ENCODE data around the gene GRM8. TPM values are rescaled to one million over a fixed set of nuclear protein-coding genes. Genes with fewer than 3 reads are reported as not detected.
"Not testable (repeated sequence)": the region's sequence is repeated elsewhere in the genome, so short reads cannot be mapped to it uniquely, and the experiment has no call there.

The GRM8 gene
- polyA plus RNA-seq, 1 donor = 0.04 TPM

DNA sequence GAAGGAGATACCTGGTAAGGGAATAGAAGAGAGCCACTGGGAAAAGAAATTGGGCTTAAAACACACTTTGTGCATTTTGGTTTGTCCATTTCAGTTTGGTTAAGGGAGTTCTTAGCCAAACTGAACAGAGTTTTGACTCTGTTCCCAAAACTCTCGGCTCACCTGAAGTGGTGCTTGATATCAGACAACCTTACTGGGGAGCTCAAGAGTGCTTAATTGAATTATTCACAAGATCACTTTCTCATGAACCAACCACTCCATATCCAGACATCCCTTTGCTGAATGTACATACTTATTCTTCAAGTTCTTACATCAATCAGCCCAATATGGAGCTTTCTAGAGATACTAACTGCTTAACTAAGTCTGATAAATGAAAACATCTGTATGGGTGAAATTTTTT lies 413.1 kb downstream of the GRM8 start:
- Histone ChIP-seq H3K9me3 (ENCODE audit: control insufficient read depth, low read depth, low read length) (no peaks in the 10 kb centered on the region), H3K27me3 (ENCODE audit: control insufficient read depth, insufficient read depth, low read length) (no peaks in the 10 kb centered on the region), H3K27ac (ENCODE audit: low read length) (no peak overlapping the region), H3K4me1 (ENCODE audit: control insufficient read depth, insufficient read depth, low read length) (no peaks in the 10 kb centered on the region), H3K36me3 (ENCODE audit: control insufficient read depth, insufficient read depth, low read length) (no peaks in the 10 kb centered on the region), H3K4me3 (ENCODE audit: low read length) (no peak overlapping the region)
- WGBS (ENCODE audit: insufficient coverage, low lambda C conversion rate) = no CpG with 5 or more reads among the region's 1 CpG
- no peak for DNase-seq

DNA sequence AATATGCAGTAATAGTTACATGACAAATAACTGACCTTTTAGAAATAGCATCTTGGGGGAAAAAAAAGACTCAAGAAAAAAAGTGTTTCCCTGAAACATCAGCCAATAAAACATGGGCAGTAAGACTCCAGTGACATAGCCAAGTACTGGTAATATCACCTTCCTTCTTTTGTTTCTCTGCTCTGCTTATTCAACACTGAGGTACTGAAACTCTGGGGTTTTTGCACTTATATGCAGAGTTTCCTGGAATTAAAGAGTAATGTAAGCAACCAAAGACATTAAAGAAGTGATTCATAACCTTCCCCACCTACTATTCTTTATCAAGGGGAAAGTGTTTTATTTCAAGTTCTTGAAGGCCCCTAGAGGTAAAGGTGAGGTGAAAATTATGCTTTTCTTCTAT lies 414.5 kb downstream of the GRM8 start:
- H3K27ac ChIP-seq (ENCODE audit: low read length) = no peak overlapping the region
- no peaks in the 10 kb centered on the region for H3K27me3 ChIP-seq (ENCODE audit: control insufficient read depth, insufficient read depth, low read length)
- H3K4me1 ChIP-seq (ENCODE audit: control insufficient read depth, insufficient read depth, low read length) = no peaks in the 10 kb centered on the region
- H3K9me3 ChIP-seq (ENCODE audit: control insufficient read depth, low read depth, low read length) = no peaks in the 10 kb centered on the region
- H3K4me3 ChIP-seq (ENCODE audit: low read length) = no peak overlapping the region
- H3K36me3 ChIP-seq (ENCODE audit: control insufficient read depth, insufficient read depth, low read length) = no peaks in the 10 kb centered on the region
- no peak for DNase-seq

DNA sequence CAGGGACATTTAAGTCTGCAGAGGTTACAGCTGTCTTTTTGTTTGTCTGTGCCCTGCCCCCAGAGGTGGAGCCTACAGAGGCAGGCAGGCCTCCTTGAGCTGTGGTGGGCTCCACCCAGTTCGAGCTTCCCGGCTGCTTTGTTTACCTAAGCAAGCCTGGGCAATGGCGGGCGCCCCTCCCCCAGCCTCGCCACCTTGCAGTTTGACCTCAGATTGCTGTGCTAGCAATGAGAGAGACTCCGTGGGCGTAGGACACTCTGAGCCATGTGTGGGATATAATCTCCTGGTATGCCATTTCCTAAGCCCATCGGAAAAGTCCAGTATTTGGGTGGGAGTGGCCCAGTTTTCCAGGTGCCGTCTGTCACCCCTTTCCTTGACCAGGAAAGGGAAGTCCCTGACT lies 421.5 kb downstream of the GRM8 start:
- not testable (repeated sequence) for H3K36me3 ChIP-seq (ENCODE audit: control insufficient read depth, insufficient read depth, low read length); H3K4me1 ChIP-seq (ENCODE audit: control insufficient read depth, insufficient read depth, low read length); H3K27ac ChIP-seq (ENCODE audit: low read length); H3K4me3 ChIP-seq (ENCODE audit: low read length); H3K9me3 ChIP-seq (ENCODE audit: control insufficient read depth, low read depth, low read length); DNase-seq; H3K27me3 ChIP-seq (ENCODE audit: control insufficient read depth, insufficient read depth, low read length)
- no CpG with 5 or more reads among the region's 9 CpGs for WGBS (ENCODE audit: insufficient coverage, low lambda C conversion rate)

DNA sequence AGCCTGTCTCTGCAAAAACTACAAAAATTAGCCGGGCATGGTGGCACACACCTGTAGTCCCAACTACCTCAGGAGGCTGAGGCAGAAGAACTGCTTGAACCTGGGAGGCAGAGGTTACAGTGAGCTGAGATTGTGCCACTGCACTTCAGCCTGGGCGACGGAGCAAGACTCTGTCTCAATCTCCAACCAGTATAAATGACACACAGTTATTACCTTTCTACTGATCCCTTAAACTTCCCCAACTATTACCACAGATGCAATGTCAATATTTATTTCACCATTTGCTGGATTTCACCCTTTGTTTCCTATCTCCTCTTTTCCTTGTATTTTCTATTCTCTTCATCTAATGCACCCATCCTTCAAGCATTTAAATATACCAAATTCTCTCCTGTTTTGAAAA lies 431.8 kb downstream of the GRM8 start:
- Histone ChIP-seq H3K9me3 (ENCODE audit: control insufficient read depth, low read depth, low read length) (no peaks in the 10 kb centered on the region), H3K36me3 (ENCODE audit: control insufficient read depth, insufficient read depth, low read length) (no peaks in the 10 kb centered on the region), H3K27ac (ENCODE audit: low read length) (no peak overlapping the region), H3K27me3 (ENCODE audit: control insufficient read depth, insufficient read depth, low read length) (no peaks in the 10 kb centered on the region), H3K4me1 (ENCODE audit: control insufficient read depth, insufficient read depth, low read length) (no peaks in the 10 kb centered on the region), H3K4me3 (ENCODE audit: low read length) (no peak overlapping the region)
- no peak for DNase-seq
- WGBS (ENCODE audit: insufficient coverage, low lambda C conversion rate) = no CpG with 5 or more reads among the region's 3 CpGs

DNA sequence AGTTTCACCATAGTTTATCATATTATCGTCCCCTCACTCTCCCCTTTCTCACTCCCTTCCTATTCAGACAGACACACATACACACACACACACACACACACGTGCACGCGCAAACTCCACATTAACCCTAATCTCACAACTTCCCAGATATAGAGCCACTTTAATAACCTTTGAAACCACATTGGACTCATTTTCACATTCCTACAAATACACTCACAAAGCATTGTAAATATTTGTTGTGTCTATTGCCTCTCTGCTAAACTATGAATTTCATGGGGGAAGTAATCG lies 433.6 kb downstream of the GRM8 start:
- WGBS (ENCODE audit: insufficient coverage, low lambda C conversion rate) = 67% methylated on average over 1 of the region's 5 CpGs
- Histone ChIP-seq H3K27me3 (ENCODE audit: control insufficient read depth, insufficient read depth, low read length) (no peaks in the 10 kb centered on the region), H3K4me1 (ENCODE audit: control insufficient read depth, insufficient read depth, low read length) (no peaks in the 10 kb centered on the region), H3K36me3 (ENCODE audit: control insufficient read depth, insufficient read depth, low read length) (no peaks in the 10 kb centered on the region), H3K9me3 (ENCODE audit: control insufficient read depth, low read depth, low read length) (no peaks in the 10 kb centered on the region), H3K27ac (ENCODE audit: low read length) (no peak overlapping the region), H3K4me3 (ENCODE audit: low read length) (no peak overlapping the region)
- DNase-seq = no peak

DNA sequence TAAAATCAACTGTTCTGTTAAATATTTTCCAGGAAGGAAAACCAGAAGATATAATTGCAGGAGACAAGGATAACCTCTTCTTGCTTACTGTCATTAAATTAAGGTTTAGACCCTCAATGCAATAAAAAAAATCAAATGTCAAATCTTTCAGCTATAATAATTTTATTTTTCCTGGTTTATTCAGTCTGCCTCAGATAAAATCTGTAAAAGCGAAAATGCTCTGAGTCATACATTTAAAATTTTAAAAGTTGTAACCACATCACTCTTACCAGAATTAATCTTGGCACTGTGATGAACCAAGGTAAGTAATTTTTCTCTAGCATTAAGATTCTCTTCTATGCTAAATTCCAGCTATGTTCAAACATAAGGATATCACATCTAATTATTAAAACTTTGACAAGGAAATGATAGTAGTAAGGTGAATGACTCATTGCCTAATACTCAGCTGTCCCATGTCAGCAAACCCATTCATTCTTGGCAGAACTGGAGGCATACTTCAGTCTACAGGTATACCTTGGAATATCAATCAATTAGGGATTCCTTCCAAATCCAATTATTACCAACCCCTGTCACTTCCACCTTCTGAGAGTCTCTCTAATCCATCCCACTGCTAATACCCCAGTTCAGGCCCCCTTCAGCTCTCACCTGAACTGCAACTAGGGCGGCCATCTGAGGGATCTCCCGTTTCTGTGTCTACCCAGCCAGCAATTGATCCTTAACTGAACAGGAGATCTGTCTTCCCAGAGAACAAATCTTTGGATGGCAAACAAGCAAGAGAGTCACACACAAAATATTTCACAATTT lies 434.1 kb downstream of the GRM8 start:
- Histone ChIP-seq H3K27me3 (ENCODE audit: control insufficient read depth, insufficient read depth, low read length) (no peaks in the 10 kb centered on the region), H3K4me1 (ENCODE audit: control insufficient read depth, insufficient read depth, low read length) (no peaks in the 10 kb centered on the region), H3K27ac (ENCODE audit: low read length) (no peak overlapping the region), H3K4me3 (ENCODE audit: low read length) (no peak overlapping the region), H3K36me3 (ENCODE audit: control insufficient read depth, insufficient read depth, low read length) (no peaks in the 10 kb centered on the region), H3K9me3 (ENCODE audit: control insufficient read depth, low read depth, low read length) (no peaks in the 10 kb centered on the region)
- no peak for DNase-seq
- WGBS (ENCODE audit: insufficient coverage, low lambda C conversion rate) = 86% methylated on average over 1 of the region's 3 CpGs

DNA sequence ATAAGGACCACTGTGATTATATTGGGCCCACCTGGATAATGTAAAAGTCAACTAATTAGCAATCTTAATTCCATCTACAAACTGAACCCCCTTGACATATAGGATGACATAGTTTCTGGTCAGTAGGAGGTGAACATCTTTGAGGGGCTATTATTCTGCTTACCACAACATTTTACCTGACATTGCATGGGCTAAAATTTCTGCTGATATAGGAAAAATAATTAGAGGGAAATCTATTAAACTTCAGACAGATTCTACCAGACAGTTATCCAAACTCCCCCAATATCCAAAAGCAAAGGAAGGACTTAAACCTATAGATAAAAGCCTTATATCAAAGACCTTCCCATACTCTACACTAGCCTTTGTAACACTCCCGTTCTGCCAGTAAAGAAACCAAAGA lies 443.6 kb downstream of the GRM8 start:
- no peak for DNase-seq
- Histone ChIP-seq H3K36me3 (ENCODE audit: control insufficient read depth, insufficient read depth, low read length) (no peaks in the 10 kb centered on the region), H3K27me3 (ENCODE audit: control insufficient read depth, insufficient read depth, low read length) (no peaks in the 10 kb centered on the region), H3K9me3 (ENCODE audit: control insufficient read depth, low read depth, low read length) (peaks cover 5% of the 10 kb centered on the region), H3K4me1 (ENCODE audit: control insufficient read depth, insufficient read depth, low read length) (no peaks in the 10 kb centered on the region), H3K27ac (ENCODE audit: low read length) (no peak overlapping the region), H3K4me3 (ENCODE audit: low read length) (no peak overlapping the region)
- WGBS (ENCODE audit: insufficient coverage, low lambda C conversion rate) = no CpG with 5 or more reads among the region's 1 CpG

DNA sequence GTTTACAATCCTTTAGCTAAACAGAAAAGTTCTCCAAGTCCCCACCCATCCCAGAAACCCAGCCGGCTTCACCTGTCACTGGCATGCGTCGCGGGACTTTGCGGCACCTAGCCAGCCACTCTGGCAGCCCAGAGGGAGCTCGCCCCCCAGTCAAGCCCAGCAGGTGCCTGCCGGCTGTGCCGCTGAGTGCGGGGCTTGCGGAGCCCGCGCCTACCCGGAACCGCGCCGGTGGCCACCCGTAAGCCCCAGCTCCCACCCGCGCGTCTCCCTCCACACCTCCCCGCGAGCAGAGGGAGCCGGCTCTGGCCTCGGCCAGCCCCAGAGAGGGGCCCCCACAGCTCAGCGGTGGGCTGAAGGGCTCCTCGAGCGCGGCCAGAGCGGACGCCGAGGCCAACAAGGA lies 446.1 kb downstream of the GRM8 start:
- H3K27me3 ChIP-seq (ENCODE audit: control insufficient read depth, insufficient read depth, low read length) = no peaks in the 10 kb centered on the region
- H3K4me3 ChIP-seq (ENCODE audit: low read length) = no peak overlapping the region
- no peak overlapping the region for H3K27ac ChIP-seq (ENCODE audit: low read length)
- H3K9me3 ChIP-seq (ENCODE audit: control insufficient read depth, low read depth, low read length) = peaks cover 5% of the 10 kb centered on the region
- DNase-seq = no peak
- H3K4me1 ChIP-seq (ENCODE audit: control insufficient read depth, insufficient read depth, low read length) = no peaks in the 10 kb centered on the region
- no peaks in the 10 kb centered on the region for H3K36me3 ChIP-seq (ENCODE audit: control insufficient read depth, insufficient read depth, low read length)
- no CpG with 5 or more reads among the region's 31 CpGs for WGBS (ENCODE audit: insufficient coverage, low lambda C conversion rate)

DNA sequence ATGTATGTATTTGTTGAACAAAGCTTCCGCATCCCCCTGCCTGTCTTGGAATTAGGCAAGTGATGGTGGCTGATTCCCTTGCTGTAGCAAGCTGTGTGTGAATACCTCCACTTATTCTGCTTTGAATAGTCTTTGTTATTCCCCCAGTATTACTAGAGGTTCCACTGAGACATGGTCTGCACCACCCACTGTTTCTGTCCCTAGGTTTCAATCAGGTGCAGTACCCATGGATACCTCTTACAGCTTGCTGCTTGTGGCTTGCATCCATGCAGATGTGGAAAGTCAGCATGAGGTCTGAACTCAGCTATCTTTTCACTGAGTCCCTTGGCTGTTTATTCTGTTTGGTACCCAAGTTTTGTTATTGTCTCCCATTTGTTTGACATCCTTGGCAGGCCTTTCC lies 447.4 kb downstream of the GRM8 start:
- Histone ChIP-seq H3K27me3 (ENCODE audit: control insufficient read depth, insufficient read depth, low read length) (no peaks in the 10 kb centered on the region), H3K27ac (ENCODE audit: low read length) (no peak overlapping the region), H3K4me3 (ENCODE audit: low read length) (no peak overlapping the region), H3K4me1 (ENCODE audit: control insufficient read depth, insufficient read depth, low read length) (no peaks in the 10 kb centered on the region), H3K36me3 (ENCODE audit: control insufficient read depth, insufficient read depth, low read length) (no peaks in the 10 kb centered on the region), H3K9me3 (ENCODE audit: control insufficient read depth, low read depth, low read length) (peaks cover 5% of the 10 kb centered on the region)
- no CpG with 5 or more reads among the region's 1 CpG for WGBS (ENCODE audit: insufficient coverage, low lambda C conversion rate)
- DNase-seq = no peak

DNA sequence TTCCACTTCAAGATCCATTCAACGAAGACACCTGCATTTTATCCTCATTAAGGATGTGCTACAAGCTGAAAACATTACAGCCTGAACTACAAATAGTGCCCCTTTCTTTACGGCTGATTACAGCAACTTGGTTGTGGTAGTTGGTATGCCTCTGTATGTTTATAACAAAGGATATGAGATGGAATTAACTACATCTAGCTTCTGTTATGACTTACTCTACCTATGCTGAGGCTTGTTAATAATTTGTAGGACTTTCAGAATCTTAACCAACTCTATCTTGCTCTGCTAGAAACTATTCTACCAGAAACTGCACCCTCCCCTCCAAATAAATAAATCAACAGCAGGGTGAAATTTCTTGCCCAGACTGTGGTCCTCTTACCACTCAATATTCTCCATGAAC lies 448.1 kb downstream of the GRM8 start:
- Histone ChIP-seq H3K36me3 (ENCODE audit: control insufficient read depth, insufficient read depth, low read length) (no peaks in the 10 kb centered on the region), H3K9me3 (ENCODE audit: control insufficient read depth, low read depth, low read length) (peaks cover 5% of the 10 kb centered on the region), H3K27ac (ENCODE audit: low read length) (no peak overlapping the region), H3K4me1 (ENCODE audit: control insufficient read depth, insufficient read depth, low read length) (no peaks in the 10 kb centered on the region), H3K27me3 (ENCODE audit: control insufficient read depth, insufficient read depth, low read length) (no peaks in the 10 kb centered on the region), H3K4me3 (ENCODE audit: low read length) (no peak overlapping the region)
- no peak for DNase-seq
- WGBS (ENCODE audit: insufficient coverage, low lambda C conversion rate) = no CpG with 5 or more reads among the region's 2 CpGs

DNA sequence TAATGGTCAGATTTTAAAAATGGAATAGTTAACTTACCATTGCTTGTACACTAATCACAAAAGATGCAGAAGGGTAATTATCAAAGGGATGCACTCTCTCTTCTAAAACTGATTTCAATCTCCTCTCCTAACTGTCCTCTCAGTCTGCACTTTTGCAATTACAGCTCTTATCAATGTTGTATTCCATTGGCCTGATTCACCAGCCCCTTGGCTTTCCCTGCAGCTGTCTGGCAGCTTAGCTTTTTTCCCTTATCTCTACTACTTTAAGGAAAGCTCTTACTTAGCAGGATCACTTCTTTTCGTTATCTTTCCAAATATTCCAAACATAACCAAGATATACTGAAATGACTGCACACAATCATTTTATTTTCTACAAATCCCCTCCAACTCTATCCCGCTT lies 448.8 kb downstream of the GRM8 start:
- Histone ChIP-seq H3K27ac (ENCODE audit: low read length) (no peak overlapping the region), H3K9me3 (ENCODE audit: control insufficient read depth, low read depth, low read length) (peaks cover 5% of the 10 kb centered on the region), H3K27me3 (ENCODE audit: control insufficient read depth, insufficient read depth, low read length) (no peaks in the 10 kb centered on the region), H3K4me3 (ENCODE audit: low read length) (no peak overlapping the region), H3K36me3 (ENCODE audit: control insufficient read depth, insufficient read depth, low read length) (no peaks in the 10 kb centered on the region), H3K4me1 (ENCODE audit: control insufficient read depth, insufficient read depth, low read length) (no peaks in the 10 kb centered on the region)
- 31% methylated on average over 2 of the region's 2 CpGs for WGBS (ENCODE audit: insufficient coverage, low lambda C conversion rate)
- DNase-seq = no peak
